Pons (tissue), 1 donor: ENCODE measurements around the gene YEATS4.

Experiments used
- DNase-seq: peaks from one replicate; pipeline ENCODE4 v3.0.0-alpha.2; 2016; ENCODE audit warnings: low spot score

YEATS4 gene

DNA sequence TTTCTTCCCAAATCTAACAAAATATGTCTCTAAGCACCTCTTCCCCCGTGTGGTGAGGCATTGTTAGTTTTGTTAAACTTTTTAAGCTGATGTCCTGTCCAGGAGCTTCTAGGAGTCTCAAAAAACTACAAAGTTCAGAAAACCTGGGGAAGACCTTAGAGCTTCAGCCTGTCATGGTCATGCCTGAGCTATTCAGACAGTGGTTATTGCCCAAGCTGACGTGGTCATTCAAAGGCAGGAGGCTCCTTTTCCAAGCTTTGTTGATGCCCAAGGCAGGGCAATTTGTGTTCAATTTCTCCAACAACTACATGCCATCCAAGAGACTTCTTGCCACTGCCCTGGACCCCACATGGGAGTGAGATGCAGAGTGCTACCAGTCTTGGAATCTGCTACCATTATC lies 17.1 kb upstream of the YEATS4 start:
- DNase-seq, result no peak

- no peak for DNase-seq
Observed at GRCh38 chr12:69343357-69343756, 16.2 kb upstream of the YEATS4 start.

GRCh38 chr12:69343885-69344612 lies 15.5 kb upstream of the YEATS4 start:
- no peak for DNase-seq

DNA sequence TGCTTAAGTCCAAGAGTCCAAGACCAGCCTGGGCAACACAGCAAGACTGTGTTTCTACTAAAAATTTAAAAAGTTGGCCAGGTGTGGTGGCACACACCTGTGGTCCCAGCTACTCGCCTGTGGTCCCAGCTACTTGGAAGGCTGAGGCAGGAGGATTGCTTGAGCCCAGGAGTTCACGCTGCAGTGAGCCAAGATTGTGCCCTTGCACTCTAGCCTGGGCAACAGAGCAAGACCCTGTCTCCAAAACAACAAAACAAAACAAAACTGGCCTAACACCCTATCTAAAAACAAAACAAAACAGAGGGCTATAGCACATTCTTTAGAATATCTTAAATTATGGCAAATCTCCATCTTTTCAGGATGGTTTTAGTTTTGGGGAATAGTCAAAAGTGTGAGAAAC lies 14.5 kb upstream of the YEATS4 start:
- no peak for DNase-seq

GRCh38 chr12:69345742-69346141 lies 13.8 kb upstream of the YEATS4 start:
- no peak for DNase-seq

GRCh38 chr12:69348162-69348938 lies 11.2 kb upstream of the YEATS4 start, which contains the start of gene LYZ:
TSS of gene LYZ (plus strand) at chr12:69348381. CDS start at chr12:69348409, 28 bp downstream.
- peak; percentile 46 for DNase-seq

DNA sequence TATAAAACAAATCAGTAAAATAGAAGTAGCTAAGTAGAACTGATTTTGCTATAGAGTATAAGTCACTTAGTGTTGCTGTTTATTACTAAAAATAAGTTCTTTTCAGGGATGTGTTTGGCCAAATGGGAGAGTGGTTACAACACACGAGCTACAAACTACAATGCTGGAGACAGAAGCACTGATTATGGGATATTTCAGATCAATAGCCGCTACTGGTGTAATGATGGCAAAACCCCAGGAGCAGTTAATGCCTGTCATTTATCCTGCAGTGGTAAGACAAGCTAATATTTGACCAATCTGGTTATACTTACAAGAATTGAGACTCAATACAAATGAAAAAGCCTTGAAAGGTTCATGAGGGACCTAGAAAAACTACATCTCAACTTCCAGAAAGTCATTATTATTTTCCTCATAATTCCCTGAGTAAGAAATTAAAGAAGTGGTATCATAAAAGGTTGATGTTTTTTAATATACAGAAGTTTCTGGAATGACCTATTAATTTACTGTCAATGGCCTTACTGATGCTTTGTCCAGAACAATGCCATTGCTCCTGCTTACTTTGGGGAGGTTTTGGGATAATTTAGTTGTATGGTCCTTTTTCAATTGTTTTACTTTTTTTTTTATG lies 9.4 kb upstream of the YEATS4 start:
- DNase-seq, result no peak

- no peak for DNase-seq
Observed at GRCh38 chr12:69350777-69351176, 8.8 kb upstream of the YEATS4 start.

DNA sequence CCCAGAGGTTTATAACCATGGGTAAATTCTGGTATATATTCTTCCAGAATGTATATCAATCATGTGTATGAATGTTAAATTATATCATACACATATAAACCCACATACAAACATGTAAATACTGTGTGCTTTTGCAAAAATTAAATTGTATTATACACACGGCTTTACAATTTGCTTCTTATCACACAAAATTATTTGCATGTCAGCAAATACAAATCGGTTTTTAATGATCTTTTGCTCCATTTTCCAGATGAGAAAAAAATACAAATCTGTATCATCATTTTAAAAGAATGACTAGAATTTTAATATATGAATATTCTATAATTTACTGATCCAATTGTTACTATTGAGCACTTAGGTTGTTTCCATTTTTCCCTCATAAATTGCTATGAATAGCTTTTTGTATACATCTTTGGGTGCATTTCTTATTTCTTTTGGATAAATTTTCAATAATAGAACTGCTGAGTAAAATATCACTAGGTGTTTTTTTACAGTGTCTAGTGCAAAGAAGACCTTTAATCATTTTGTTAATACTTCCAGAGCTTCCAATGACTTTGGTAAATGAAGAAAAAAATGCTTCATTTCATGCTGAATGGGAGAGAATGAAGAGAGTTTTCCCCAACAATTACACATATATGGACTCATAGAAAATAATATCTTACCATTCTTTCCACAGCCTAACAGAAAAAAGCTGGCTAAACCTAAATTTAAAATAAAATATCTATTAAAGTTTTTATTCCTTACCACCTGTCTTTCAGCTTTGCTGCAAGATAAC lies 7.9 kb upstream of the YEATS4 start:
- no peak for DNase-seq

DNA sequence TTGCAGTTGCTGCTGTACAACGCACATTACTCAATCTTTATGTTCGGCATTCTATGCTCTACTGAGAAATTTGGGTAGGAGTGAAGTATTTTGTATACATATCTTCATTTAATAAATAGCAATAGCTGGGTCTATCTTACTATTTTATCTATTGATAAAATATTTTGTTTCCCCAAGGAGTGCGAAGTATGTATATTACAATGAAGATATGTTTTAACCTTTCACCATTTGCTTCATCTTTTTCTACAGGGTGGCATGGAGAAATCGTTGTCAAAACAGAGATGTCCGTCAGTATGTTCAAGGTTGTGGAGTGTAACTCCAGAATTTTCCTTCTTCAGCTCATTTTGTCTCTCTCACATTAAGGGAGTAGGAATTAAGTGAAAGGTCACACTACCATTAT lies 6.6 kb upstream of the YEATS4 start:
- DNase-seq, result no peak

- no peak for DNase-seq
Observed at GRCh38 chr12:69354172-69354555, 5.4 kb upstream of the YEATS4 start.

- DNase-seq, result no peak
Observed at GRCh38 chr12:69354556-69355187, 4.9 kb upstream of the YEATS4 start.

DNA sequence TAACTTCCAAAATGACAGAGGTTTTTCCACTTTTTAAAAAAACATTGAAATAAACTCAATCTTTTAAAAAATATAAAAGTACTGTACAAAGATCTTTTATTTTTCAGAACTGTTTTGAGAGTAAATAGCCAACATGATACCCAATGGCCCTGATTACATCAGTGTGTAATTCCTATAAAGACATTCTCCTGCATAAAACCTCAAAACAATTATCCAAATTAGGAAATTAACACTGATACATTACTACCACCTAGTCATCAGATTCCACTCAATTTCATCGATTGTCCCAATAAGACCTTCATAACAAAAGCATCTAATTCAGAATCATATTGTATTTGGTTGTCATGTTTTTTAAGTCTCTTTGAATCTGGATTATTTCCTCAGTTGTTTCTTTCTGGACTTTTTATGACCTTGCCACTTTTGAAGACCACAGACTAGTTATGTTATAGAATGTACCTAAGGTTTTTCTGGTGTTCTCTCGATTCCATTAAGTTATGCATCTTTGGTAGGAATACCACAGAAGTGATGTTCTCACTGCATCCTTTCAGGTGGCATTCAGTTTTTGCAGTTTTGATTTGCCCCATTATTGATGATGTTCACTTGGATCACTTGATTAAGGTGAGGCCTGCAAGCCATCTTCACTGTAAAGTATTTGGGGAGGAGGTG lies 4.0 kb upstream of the YEATS4 start:
- no peak for DNase-seq

GRCh38 chr12:69360348-69360672 lies 767 bp downstream of the YEATS4 start:
- no peak for DNase-seq

DNA sequence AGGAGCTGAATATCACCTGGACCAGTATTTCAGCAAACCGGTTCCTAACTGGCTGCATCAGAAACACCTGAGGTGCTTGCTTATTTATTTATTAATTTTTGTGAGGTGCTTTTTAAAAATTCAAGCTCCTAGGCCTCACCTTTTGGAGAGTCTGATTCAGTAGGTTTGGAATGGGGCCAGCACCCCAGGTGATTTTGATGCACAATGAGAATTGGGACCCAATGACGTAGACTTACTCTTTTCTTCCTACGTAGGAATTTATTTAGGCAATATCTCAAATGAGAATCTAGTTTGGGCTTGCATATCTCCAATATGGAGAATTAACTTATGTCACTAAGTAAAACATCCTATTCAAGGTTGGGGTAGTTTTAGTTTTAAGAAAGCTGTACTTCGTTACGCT lies 7.3 kb downstream of the YEATS4 start:
- no peak for DNase-seq

GRCh38 chr12:69368171-69368570 lies 8.6 kb downstream of the YEATS4 start:
- DNase-seq, result no peak

- DNase-seq, result no peak
Observed at GRCh38 chr12:69383074-69383473, 23.5 kb downstream of the YEATS4 start.

GRCh38 chr12:69385038-69385437 lies 25.5 kb downstream of the YEATS4 start:
- DNase-seq, result no peak

DNA sequence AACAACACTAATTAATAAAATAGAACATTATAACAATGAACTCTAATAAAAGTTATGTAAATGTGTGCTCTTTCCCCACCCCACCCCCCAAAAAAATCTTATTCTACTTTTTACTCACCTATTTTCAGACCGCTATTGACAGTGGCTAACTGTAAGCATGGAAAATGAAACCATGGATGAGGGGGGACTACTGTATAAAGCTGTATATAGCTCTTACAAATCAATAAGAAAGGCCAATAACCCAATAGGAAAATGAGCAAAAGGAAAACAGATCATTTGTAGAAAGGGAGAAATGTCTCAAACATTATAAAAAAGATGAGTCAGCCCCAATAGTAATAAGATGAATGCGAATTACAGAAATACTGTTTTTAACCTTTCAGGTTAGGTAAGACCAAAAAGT lies 27.4 kb downstream of the YEATS4 start:
- no peak for DNase-seq

DNA sequence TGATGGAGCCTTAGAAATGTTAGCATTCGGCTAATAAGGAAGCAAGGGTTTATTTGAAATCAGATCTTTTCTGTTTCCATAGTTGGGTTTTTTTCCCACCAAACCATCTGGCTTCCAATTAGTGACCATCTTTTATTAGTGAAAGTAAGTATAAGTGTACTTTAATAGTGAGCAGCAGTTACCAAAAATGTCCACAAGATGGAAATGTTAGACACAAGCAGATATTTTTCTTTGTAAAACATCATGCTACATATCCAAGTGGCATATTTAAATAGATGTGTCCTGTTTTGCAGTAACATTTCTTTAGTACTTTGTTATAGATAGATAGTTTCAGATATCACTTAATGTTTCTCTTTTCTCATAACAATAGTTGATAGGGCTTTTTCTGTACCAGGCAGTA lies 28.8 kb downstream of the YEATS4 start:
- peak; percentile 56 for DNase-seq

DNA sequence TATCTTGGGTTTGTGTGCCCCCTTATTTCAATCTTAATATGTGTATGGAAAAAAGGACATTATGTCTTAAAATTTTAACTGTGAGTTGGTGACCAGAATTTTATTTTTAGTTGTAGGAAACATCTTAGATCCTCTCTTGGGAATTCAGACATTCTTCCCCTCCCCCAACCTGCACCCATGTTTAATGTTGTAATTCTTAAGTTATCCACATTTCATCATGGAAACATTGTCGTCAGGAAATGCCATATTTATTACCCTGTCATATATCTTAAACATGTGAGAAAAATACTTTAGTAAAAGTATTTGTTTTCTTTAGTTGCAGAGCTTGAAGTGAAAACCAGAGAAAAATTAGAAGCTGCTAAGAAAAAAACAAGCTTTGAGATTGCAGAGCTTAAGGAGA lies 30.3 kb downstream of the YEATS4 start:
- no peak for DNase-seq
